Esophagus squamous epithelium (tissue), 4 donors: Measurements from ENCODE around the gene OXTR.

ENCODE experiments used
- POLR2A ChIP-seq, 4 donors: fragments of 450-650 bp; IDR thresholded peaks; one replicate each; pipeline ENCODE4 v1.6.1; 2017; ENCODE audit warnings: antibody characterized with exemption in 4 of 4, mild to moderate bottlenecking in 4 of 4, moderate library complexity in 3 of 4
- TF ChIP-seq, protein P1 (sequence below), 6 experiments: fragments of 450-650 bp in 4 of 6; fragments of 200-600 bp in 2 of 6; sonication (generic) in 2 of 6; IDR thresholded peaks; one replicate each; pipeline ENCODE4 v1.5.1; 2016 to 2019; ENCODE audit warnings: antibody characterized with exemption in 6 of 6, mild to moderate bottlenecking in 4 of 6, moderate library complexity in 4 of 6

DNA sequence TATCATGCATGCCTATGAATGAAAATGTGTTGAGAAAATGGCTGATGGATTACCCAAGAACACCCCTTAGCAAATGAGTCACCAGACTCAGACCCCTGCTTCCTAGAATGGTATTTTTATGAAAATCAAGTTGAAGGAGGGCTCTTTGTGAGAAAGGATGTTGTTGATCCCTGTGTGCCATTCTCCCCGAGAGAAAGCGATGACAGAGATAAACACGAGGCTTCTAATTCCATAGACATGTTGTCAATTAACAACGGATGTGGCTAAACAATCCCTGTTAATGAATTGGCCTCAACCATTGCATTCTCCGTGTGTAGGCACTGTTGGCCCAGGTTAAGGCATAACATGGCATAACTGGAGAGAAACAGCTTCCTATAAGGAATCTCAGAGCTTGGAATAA, 5.8 kb upstream of the OXTR start:
- TF ChIP-seq, protein P1, sequence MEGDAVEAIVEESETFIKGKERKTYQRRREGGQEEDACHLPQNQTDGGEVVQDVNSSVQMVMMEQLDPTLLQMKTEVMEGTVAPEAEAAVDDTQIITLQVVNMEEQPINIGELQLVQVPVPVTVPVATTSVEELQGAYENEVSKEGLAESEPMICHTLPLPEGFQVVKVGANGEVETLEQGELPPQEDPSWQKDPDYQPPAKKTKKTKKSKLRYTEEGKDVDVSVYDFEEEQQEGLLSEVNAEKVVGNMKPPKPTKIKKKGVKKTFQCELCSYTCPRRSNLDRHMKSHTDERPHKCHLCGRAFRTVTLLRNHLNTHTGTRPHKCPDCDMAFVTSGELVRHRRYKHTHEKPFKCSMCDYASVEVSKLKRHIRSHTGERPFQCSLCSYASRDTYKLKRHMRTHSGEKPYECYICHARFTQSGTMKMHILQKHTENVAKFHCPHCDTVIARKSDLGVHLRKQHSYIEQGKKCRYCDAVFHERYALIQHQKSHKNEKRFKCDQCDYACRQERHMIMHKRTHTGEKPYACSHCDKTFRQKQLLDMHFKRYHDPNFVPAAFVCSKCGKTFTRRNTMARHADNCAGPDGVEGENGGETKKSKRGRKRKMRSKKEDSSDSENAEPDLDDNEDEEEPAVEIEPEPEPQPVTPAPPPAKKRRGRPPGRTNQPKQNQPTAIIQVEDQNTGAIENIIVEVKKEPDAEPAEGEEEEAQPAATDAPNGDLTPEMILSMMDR (IDR thresholded peaks at IDR 0.05), result no peak
- no peak for TF ChIP-seq POLR2A (IDR thresholded peaks at IDR 0.05)
